NOMO-1 (cell line): ENCODE measurements around the gene ARMC9.
"Not testable (repeated sequence)": the region's sequence is repeated elsewhere in the genome, so short reads cannot be mapped to it uniquely, and the experiment has no call there.

ENCODE experiments used
- DNase-seq, 2 experiments: peaks; one replicate each; lab custom pipeline; 2025; ENCODE audit not compliant: unreplicated experiment in 2 of 2; lab: John Stamatoyannopoulos, UW

The ARMC9 gene

GRCh38 chr2:231408304-231408703 is 209.9 kb downstream of the ARMC9 start:
- DNase-seq: not testable (repeated sequence)

- DNase-seq: no peak
Measured at GRCh38 chr2:231409776-231410175, 211.3 kb downstream of the ARMC9 start.

- DNase-seq: no peak
Measured at GRCh38 chr2:231410293-231411004, 212.0 kb downstream of the ARMC9 start.

- no peak for DNase-seq
Measured at GRCh38 chr2:231411237-231411636, 212.8 kb downstream of the ARMC9 start.

- peak; percentile 80 to 82 for DNase-seq
Measured at GRCh38 chr2:231411831-231412617, 213.6 kb downstream of the ARMC9 start.

GRCh38 chr2:231412618-231412963 is 214.2 kb downstream of the ARMC9 start:
- no peak for DNase-seq

GRCh38 chr2:231413456-231413855 is 215.0 kb downstream of the ARMC9 start:
- no peak for DNase-seq

- DNase-seq: no peak
Measured at GRCh38 chr2:231413921-231414476, 215.6 kb downstream of the ARMC9 start.

GRCh38 chr2:231415029-231415428 is 216.6 kb downstream of the ARMC9 start:
- DNase-seq: no peak

GRCh38 chr2:231418820-231419640 is 220.6 kb downstream of the ARMC9 start:
- DNase-seq: no peak

- DNase-seq: no peak
Measured at GRCh38 chr2:231421051-231421580, 222.7 kb downstream of the ARMC9 start.

GRCh38 chr2:231422056-231422455 is 223.6 kb downstream of the ARMC9 start:
- DNase-seq: no peak

GRCh38 chr2:231423176-231423575 is 224.7 kb downstream of the ARMC9 start:
- no peak for DNase-seq
